Muscle layer of colon (tissue), 2 donors: ENCODE results near the gene ERMAP.
"Not testable (repeated sequence)": the region's sequence is repeated elsewhere in the genome, so short reads cannot be mapped to it uniquely, and the experiment has no call there.

Source experiments
- H3K27ac ChIP-seq: one replicate; pipeline ENCODE4 v1.7.0; 2013; ENCODE audit warnings: low read depth, mild to moderate bottlenecking, low read length, moderate library complexity
- H3K27me3 ChIP-seq, 2 donors: one replicate each; pipeline ENCODE4 v1.7.0; 2013; ENCODE audit warnings: low read length in 2 of 2, mild to moderate bottlenecking in 2 of 2; ENCODE audit not compliant: insufficient read depth in 2 of 2, control insufficient read depth in 1 of 2
- H3K36me3 ChIP-seq: one replicate; pipeline ENCODE4 v1.7.0; 2013; ENCODE audit warnings: mild to moderate bottlenecking, low read length; ENCODE audit not compliant: insufficient read depth
- H3K4me1 ChIP-seq: one replicate; pipeline ENCODE4 v1.7.0; 2013; ENCODE audit warnings: mild to moderate bottlenecking, low read length; ENCODE audit not compliant: insufficient read depth
- H3K4me3 ChIP-seq, 2 donors: one replicate each; pipeline ENCODE4 v1.7.0; 2013; ENCODE audit warnings: low read length in 2 of 2, low read depth in 1 of 2, mild to moderate bottlenecking in 1 of 2, moderate library complexity in 1 of 2
- H3K9ac ChIP-seq: one replicate; pipeline ENCODE4 v1.7.0; 2013; ENCODE audit warnings: low read length
- H3K9me3 ChIP-seq: one replicate; pipeline ENCODE4 v1.7.0; 2013; ENCODE audit warnings: mild to moderate bottlenecking, low read length
- donor health status: abdominal sarcoma.
- donor health status: Adenocarcinoma of cecum.

ERMAP gene

DNA sequence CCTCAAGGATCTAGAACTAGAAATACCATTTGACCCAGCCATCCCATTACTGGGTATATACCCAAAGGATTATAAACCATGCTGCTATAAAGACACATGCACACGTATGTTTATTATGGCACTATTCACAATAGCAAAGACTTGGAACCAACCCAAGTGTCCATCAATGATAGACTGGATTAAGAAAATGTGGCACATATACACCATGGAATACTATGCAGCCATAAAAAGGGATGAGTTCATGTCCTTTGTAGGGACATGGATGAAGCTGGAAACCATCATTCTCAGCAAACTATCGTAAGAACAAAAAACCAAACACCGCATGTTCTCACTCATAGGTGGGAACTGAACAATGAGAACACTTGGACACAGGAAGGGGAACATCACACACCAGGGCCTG, 2.1 kb upstream of the ERMAP start:
- not testable (repeated sequence) for H3K27me3 ChIP-seq, H3K36me3 ChIP-seq, H3K4me3 ChIP-seq, H3K4me1 ChIP-seq, H3K9me3 ChIP-seq, H3K9ac ChIP-seq, H3K27ac ChIP-seq

GRCh38 chr1:42815941-42816584, 859 bp upstream of the ERMAP start:
- Histone ChIP-seq H3K9me3 (no peaks in the 10 kb centered on the region), H3K36me3 (no peaks in the 10 kb centered on the region), H3K27me3 (no peaks in the 10 kb centered on the region), H3K27ac (peak overlapping the region; percentile 89), H3K9ac (peak overlapping the region; percentile 81), H3K4me1 (peaks cover 9% of the 10 kb centered on the region), H3K4me3 (peak overlapping the region; percentile 52 to 71)

- Histone ChIP-seq H3K27me3 (no peaks in the 10 kb centered on the region), H3K36me3 (no peaks in the 10 kb centered on the region), H3K4me3 (peak overlapping the region; percentile 31 to 66), H3K9me3 (no peaks in the 10 kb centered on the region), H3K27ac (no peak overlapping the region), H3K9ac (peak overlapping the region; percentile 42), H3K4me1 (peaks cover 9% of the 10 kb centered on the region)
Observed at GRCh38 chr1:42817440-42817767, 482 bp downstream of the ERMAP start.

DNA sequence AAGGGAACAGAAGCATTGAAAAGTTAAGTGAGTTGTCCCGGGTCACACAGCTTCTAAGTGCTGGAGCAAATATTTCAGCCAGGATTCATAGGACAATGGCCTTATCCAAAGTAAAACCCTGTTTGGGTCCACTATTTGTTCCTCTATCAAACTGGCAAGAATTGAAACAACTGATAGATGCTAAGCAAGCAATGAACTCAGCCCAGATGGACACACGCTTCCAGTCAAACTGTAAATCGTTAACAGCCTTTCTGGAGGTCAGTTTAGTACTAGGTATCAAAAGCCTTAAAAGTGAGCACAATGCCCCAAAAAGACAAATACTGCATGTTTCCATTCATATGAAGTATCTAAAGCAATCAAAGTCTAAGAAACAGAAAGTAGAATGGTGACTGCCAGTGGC, 1.1 kb downstream of the ERMAP start:
- H3K27me3 ChIP-seq: no peaks in the 10 kb centered on the region
- peaks cover 9% of the 10 kb centered on the region for H3K4me1 ChIP-seq
- H3K27ac ChIP-seq: no peak overlapping the region
- H3K36me3 ChIP-seq: no peaks in the 10 kb centered on the region
- H3K9ac ChIP-seq: peak overlapping the region; percentile 42
- peak overlapping the region in 1 of 2 donors; percentile 66 for H3K4me3 ChIP-seq
- H3K9me3 ChIP-seq: no peaks in the 10 kb centered on the region

GRCh38 chr1:42820813-42821212, 3.9 kb downstream of the ERMAP start:
- H3K27me3 ChIP-seq: no peaks in the 10 kb centered on the region
- no peak overlapping the region for H3K27ac ChIP-seq
- H3K36me3 ChIP-seq: no peaks in the 10 kb centered on the region
- H3K4me3 ChIP-seq: no peak overlapping the region
- H3K4me1 ChIP-seq: peaks cover 8% of the 10 kb centered on the region
- no peaks in the 10 kb centered on the region for H3K9me3 ChIP-seq
- H3K9ac ChIP-seq: no peak overlapping the region

- no peak overlapping the region for H3K9ac ChIP-seq
- no peaks in the 10 kb centered on the region for H3K27me3 ChIP-seq
- no peaks in the 10 kb centered on the region for H3K9me3 ChIP-seq
- H3K4me3 ChIP-seq: no peak overlapping the region
- H3K4me1 ChIP-seq: no peaks in the 10 kb centered on the region
- no peak overlapping the region for H3K27ac ChIP-seq
- no peaks in the 10 kb centered on the region for H3K36me3 ChIP-seq
Observed at GRCh38 chr1:42821690-42822089, 4.8 kb downstream of the ERMAP start.

DNA sequence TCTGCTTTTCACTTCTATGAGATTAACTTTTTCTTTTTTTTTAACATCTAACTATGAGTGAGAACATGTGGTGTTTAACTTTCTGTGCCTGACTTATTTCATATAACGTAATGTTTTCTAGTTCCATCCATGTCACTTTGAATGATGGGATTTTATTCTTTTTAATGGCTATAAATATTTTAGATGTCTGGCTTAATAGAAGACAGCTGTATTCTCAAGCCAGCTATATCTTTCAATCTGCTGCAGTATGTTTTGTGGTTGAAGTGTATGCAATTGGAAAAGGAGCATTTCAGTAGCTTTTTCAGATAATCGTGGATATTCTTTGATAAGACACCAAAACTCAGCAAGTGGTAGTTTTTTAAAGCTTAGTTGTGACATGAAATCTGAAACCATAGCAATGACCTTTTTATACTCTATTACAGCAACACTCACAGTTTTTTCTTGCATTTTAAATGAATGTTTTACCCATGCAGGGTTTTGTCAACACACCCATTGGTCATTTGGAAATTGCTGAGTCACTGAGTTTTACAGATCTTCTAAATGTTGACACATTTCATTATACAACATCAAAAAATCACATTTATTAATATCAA, 6.0 kb downstream of the ERMAP start:
- no peak overlapping the region for H3K9ac ChIP-seq
- no peak overlapping the region for H3K27ac ChIP-seq
- H3K4me3 ChIP-seq: no peak overlapping the region

GRCh38 chr1:42824481-42825035, 7.6 kb downstream of the ERMAP start:
- H3K9me3 ChIP-seq: no peaks in the 10 kb centered on the region
- H3K4me1 ChIP-seq: no peaks in the 10 kb centered on the region
- H3K27ac ChIP-seq: no peak overlapping the region
- no peak overlapping the region for H3K4me3 ChIP-seq
- H3K27me3 ChIP-seq: no peaks in the 10 kb centered on the region
- H3K9ac ChIP-seq: no peak overlapping the region
- H3K36me3 ChIP-seq: peaks cover under 1% of the 10 kb centered on the region

More for the DNA sequence above, 6.0 kb downstream of the ERMAP start:
- H3K9me3 ChIP-seq: no peaks in the 10 kb centered on the region
- no peaks in the 10 kb centered on the region for H3K27me3 ChIP-seq
- H3K4me1 ChIP-seq: no peaks in the 10 kb centered on the region
- no peaks in the 10 kb centered on the region for H3K36me3 ChIP-seq

DNA sequence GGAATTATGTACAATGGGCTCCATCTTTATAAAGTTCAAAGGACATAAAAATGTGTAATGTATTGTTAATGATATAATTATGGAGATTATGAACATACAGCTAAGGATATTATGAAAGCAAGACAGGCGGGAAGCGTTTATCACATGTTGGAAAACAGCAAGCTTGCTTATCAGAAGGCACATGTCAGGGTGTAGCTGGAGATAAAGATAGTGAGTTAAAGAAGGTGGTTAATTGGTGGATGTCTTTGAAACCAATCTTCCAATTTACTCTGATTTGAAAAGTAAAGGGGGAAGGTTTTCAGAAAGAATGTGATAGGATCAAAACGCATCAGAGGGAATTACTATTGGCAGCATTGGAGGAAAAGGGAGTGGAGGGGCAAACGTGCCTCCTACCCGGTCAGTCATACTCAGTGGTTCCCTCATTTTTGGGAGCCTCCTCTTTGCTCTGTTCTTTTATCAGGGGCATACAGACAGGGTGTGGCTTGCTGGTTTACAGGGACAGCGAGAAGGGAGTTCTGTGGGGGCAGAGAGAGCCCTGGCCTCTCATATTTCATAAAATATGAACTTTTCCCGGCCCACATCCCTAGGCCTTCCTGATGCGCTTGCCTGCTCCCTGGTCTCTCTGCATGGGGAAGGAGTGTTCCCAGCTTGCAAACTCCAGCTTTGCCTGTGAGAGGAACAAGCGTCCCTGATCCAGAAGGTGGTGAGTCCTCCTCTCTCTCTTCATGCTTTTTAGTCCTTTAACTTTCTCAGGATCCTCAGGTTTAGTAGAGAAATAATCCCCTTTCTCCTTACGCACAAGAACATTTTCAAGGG, 8.3 kb downstream of the ERMAP start:
- H3K9me3 ChIP-seq: no peaks in the 10 kb centered on the region
- H3K9ac ChIP-seq: no peak overlapping the region
- peaks cover 8% of the 10 kb centered on the region for H3K36me3 ChIP-seq
- H3K27me3 ChIP-seq: no peaks in the 10 kb centered on the region
- no peak overlapping the region for H3K4me3 ChIP-seq
- no peaks in the 10 kb centered on the region for H3K4me1 ChIP-seq
- no peak overlapping the region for H3K27ac ChIP-seq

- H3K27me3 ChIP-seq: no peaks in the 10 kb centered on the region
- H3K4me3 ChIP-seq: no peak overlapping the region
- H3K27ac ChIP-seq: no peak overlapping the region
- no peak overlapping the region for H3K9ac ChIP-seq
- H3K4me1 ChIP-seq: no peaks in the 10 kb centered on the region
- H3K36me3 ChIP-seq: peaks cover 18% of the 10 kb centered on the region
- H3K9me3 ChIP-seq: no peaks in the 10 kb centered on the region
Observed at GRCh38 chr1:42830631-42831030, 13.7 kb downstream of the ERMAP start.

- no peaks in the 10 kb centered on the region for H3K4me1 ChIP-seq
- H3K9me3 ChIP-seq: no peaks in the 10 kb centered on the region
- H3K9ac ChIP-seq: no peak overlapping the region
- peaks cover 18% of the 10 kb centered on the region for H3K36me3 ChIP-seq
- no peak overlapping the region for H3K27ac ChIP-seq
- H3K4me3 ChIP-seq: no peak overlapping the region
- no peaks in the 10 kb centered on the region for H3K27me3 ChIP-seq
Observed at GRCh38 chr1:42831273-42831672, 14.4 kb downstream of the ERMAP start.
